G401.6 (cell line): ENCODE data around the gene PMF1.
A peak's percentile ranks its signal among the peaks of the same experiment; 100 is the strongest.

Experiments used
- FAIRE-seq: peaks from 2 replicates; lab custom pipeline; 2012; peaks lifted over from hg19 to GRCh38; lab: Jason Lieb, UNC

The PMF1 gene

GRCh38 chr1:156196445-156196844, 16.4 kb upstream of the PMF1 start:
- no peak for FAIRE-seq

DNA sequence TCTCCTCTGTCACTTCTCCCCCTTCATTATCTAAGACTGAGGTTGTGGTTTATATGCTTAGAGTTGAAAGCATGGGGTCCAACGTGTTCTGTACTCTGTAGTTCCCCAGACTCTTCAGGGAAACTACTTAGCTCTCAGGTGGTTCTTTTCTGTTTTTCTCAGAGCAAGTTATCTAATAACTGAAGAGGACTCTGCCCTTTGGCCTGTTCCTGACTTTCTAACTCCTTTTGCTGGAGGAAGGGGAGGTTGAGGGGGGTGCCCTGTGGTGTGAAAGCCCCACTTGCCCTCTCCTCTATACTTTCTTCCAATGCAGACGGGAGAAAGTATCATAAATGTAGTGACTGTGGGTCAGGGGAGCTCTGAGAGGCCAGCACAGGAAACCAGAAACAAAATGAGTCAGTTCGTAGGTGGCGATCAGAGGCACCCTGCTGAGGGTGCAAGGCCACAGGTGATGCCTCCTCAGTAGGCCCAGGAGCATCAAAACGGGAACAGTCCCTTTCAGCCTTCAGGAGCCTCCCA, 13.9 kb upstream of the PMF1 start:
- FAIRE-seq = no peak

GRCh38 chr1:156200044-156200443, 12.8 kb upstream of the PMF1 start:
- no peak for FAIRE-seq

DNA sequence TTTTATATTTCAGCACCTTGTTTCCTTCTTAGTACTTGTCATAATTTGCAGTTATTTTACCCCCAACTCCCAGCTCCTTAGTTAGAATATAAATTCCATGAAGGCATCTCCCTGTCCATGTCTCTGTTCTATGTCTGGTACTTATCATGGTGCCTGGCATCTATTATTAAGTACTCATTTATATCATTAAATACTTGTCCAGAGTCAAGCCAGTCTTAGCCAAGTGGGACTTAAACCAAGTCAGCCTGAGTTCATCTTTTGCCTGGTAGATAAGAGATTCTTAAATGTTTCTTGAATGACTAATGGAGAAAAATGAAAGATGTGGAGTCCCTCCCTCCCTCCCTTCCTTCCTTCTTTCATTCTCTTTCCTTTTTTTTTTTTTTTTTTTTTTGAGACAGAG, 9.5 kb upstream of the PMF1 start:
- FAIRE-seq = no peak

GRCh38 chr1:156204686-156205085, 8.1 kb upstream of the PMF1 start:
- FAIRE-seq = no peak

DNA sequence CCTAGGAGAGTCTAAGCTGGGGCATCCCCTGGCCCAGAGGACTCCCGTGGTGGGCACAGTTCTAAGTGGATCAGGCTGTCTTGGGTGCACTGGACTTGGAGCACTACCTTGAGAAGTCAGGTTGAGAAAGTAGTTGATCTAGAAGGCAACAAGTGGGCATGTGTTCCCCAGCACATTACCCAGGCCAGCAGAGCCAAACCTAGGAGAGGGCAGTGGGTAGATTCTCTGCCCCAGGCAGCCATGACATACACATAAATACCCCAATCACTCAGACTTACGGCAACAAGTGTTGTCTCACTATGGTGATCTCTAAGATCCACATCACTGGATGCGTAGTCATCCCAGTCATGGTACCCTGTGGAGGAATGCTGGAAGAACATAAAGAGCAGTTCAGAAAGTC, 1.6 kb upstream of the PMF1 start:
- FAIRE-seq = no peak

GRCh38 chr1:156212130-156212529, 677 bp upstream of the PMF1 start:
- no peak for FAIRE-seq

- no peak for FAIRE-seq
Observed at GRCh38 chr1:156213644-156213966, 798 bp downstream of the PMF1 start.

GRCh38 chr1:156214024-156214748, 1.4 kb downstream of the PMF1 start:
- FAIRE-seq = no peak

DNA sequence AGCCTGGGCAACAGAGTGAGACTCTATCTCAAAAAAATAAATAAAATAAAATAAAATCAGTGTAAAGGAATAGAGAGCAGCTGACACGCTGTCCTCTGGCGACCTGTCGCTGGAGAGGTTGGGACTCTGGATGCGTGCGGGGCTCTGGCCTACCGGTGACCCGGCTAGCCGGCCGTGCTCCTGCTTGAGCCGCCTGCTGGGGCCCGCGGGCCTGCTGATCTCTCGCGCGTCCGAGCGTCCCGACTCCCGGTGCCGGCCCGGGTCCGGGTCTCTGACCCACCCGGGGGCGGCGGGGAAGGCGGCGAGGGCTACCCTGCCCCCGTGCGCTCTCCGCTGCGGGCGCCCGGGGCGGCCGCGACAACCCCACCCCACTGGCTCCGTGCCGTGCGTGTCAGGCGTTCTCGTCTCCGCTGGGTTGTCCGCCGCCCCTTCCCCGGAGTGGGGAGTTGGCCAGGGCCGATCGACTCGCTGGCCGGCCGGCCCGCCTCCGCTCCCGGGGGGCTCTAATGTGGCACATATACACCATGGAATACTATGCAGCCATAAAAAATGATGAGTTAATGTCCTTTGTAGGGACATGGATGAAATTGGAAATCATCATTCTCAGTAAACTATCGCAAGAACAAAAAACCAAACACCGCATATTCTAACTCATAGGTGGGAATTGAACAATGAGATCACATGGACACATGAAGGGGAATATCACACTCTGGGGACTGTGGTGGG, 3.7 kb downstream of the PMF1 start:
- FAIRE-seq = peak; percentile 99

- FAIRE-seq = no peak
Observed at GRCh38 chr1:156217871-156218270, 5.1 kb downstream of the PMF1 start.

- FAIRE-seq = no peak
Observed at GRCh38 chr1:156220226-156220625, 7.4 kb downstream of the PMF1 start.

DNA sequence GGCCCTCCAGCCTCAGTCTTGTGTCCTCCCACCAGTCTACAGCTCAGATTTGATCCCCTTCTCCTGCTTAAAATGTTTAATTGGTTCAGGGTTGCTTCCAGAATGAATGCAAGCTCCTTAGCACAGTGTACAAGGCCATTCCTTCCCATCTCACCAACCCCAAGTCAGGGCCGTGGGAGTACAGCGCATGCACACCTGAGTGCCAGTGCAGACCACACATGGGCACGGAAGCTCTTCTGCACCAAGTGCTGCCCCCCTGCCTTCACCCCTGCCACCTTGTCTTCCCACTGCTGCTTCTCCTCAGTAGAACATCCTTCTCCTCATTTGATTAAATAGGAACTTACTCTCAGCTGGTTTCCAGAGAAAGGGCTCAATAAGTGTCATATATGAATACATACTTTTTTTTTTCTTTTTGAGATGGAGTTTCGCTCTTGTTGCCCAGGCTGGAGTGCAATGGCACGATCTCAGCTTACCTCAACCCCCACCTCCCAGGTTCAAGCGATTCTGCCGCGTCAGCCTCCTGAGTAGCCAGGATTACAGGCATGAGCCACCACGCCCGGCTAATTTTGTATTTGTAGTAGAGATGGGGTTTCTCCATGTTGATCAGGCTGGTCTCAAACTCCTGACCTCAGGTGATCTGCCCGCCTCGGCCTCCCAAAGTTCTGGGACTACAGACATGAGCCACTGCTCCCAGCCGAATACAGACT, 9.3 kb downstream of the PMF1 start:
- FAIRE-seq = no peak

DNA sequence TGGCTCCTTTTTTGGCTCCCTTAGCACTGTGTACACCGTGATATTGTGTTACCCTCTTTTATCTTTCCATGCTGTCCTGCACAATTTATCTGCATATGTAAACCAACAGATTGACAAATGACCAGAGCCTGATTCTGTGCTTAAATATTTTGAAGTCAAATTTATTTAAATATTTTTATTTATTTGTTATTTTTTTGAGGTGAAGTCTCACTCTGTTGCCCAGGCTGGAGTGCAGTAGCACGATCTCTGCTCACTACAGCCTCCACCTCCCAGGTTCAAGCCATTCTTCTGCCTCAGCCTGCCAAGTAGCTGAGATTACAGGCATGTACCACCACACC, 12.8 kb downstream of the PMF1 start:
- no peak for FAIRE-seq

GRCh38 chr1:156226116-156226538, 13.3 kb downstream of the PMF1 start:
- no peak for FAIRE-seq

GRCh38 chr1:156226782-156227181, 14.0 kb downstream of the PMF1 start:
- FAIRE-seq = no peak

GRCh38 chr1:156228501-156228900, 15.7 kb downstream of the PMF1 start:
- no peak for FAIRE-seq

DNA sequence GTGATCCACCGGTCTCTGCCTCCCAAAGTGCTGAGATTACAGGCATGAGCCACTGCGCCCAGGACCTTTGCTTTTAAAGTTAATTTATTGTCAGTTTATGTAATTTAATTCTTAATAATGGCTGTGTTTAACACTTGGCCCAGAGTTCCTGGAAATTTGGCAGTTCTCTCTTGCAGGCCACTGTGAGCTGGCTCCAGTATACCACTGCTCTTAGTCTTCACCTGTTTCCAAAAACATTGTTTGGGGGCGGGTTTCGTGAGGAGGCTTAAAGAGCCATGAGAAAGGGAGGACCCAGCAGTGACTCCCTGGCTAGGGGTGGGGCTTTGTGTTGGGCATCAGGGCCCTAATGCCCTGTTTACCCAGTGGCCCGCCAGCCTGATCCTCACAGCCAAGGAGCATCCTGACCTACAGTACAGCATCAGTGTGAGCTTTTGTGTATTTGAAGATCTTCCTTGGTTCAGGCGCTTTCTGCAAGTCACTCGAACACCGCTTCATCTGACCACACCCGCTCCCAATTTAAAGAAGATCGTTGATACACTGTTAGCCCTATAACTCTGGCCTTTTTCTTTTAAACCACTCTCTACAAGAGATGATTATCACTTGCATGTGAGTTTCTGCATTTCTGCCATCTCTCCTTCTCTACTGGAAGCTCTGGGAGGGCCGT, 17.1 kb downstream of the PMF1 start:
- no peak for FAIRE-seq

DNA sequence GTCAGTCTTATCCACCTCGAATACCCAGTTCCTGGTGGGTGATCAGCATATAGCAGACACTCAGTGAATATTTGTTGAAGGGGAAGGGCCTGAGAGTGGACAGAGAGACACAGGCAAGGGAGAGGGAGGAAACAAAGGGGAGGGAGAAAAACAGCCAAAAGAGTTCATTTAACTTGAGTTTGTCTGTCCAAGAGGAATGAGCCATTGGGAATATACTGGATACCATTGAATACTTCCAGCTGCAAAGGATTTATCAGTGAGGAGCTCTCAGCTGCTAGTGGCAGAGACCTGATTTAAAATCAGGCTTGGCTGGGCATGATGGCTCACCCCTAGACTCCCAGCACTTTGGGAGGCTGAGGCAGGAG, 17.6 kb downstream of the PMF1 start:
- FAIRE-seq = no peak

- no peak for FAIRE-seq
Observed at GRCh38 chr1:156232201-156232894, 19.5 kb downstream of the PMF1 start.

DNA sequence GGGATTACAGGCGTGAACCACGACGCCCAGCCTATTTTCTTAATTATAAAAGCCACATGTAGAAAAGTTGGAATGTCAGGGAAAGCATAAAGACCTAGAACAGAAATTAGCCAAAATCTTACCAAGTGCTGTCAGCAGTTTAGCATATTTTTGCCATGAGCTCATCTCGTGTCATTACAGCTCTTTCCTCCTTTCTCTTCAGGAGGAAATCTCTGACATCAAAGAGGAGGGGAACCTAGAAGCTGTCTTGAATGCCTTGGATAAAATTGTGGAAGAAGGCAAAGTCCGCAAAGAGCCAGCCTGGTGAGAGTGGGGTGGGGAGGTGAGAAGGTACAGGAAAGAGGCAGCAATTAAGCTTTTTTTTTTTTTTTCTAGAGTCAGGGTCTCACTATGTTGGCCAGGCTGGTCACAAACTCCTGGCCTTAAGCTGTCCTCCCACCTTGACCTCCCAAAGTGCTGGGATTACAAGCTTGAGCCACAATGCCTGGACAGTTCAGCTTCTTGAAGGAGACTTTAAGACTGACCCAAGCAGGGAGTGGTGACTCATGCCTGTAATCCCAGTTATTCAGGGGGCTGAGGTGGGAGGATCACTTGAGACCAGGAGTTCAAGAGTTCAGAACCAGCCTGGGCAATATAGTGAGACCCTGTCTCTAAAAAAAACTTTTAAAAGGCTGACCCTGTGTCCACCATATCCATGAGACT, 20.8 kb downstream of the PMF1 start:
- FAIRE-seq = no peak

- FAIRE-seq = no peak
Observed at GRCh38 chr1:156236164-156236563, 23.4 kb downstream of the PMF1 start.
